Neural cell (in vitro differentiated cells): ENCODE data around the gene SAA1.

Experiments
- CTCF ChIP-seq: fragments of 450-650 bp; IDR thresholded peaks from 2 replicates; pipeline ENCODE4 v1.5.1; 2014; ENCODE audit warnings: antibody characterized with exemption, mild to moderate bottlenecking, moderate library complexity; ENCODE audit not compliant: poor library complexity, severe bottlenecking
- RAD21 ChIP-seq: fragments of 450-650 bp; conservative IDR thresholded peaks from 2 replicates; pipeline ENCODE4 v1.6.1; 2014; ENCODE audit warnings: antibody characterized with exemption, mild to moderate bottlenecking, moderate library complexity
- TAF1 ChIP-seq: IDR thresholded peaks from 2 replicates; pipeline ENCODE4 v1.6.1; 2012; ENCODE audit warnings: low read depth

GRCh38 chr11:18248561-18248960 is 17.5 kb upstream of the SAA1 start, which contains the start of gene SAA2:
- TF ChIP-seq RAD21 (no peak), CTCF (no peak), TAF1 (no peak)
